Lower leg skin (tissue), 4 donors: ENCODE measurements around the gene PSMB3. TPM values are rescaled to one million over a fixed set of nuclear protein-coding genes. Genes with fewer than 3 reads are reported as not detected.
"Not testable (repeated sequence)": the region's sequence is repeated elsewhere in the genome, so short reads cannot be mapped to it uniquely, and the experiment has no call there.

ENCODE experiments used
- DNase-seq, 2 donors: peaks; one replicate each; pipeline ENCODE4 v3.0.0-alpha.2; 2019; ENCODE audit warnings: low spot score in 2 of 2
- H3K4me3 ChIP-seq: fragments of 200-600 bp; sonication (generic); 2 replicates; pipeline ENCODE4 v1.5.1; 2017; ENCODE audit warnings: mild to moderate bottlenecking, low read depth; ENCODE audit not compliant: poor library complexity, severe bottlenecking
- CTCF ChIP-seq, 3 donors: fragments of 450-650 bp; IDR thresholded peaks; one replicate each; pipeline ENCODE4 v1.5.1; 2016; ENCODE audit warnings: antibody characterized with exemption in 3 of 3, mild to moderate bottlenecking in 3 of 3, moderate library complexity in 2 of 3
- POLR2A ChIP-seq, 2 donors: fragments of 450-650 bp; IDR thresholded peaks; one replicate each; pipeline ENCODE4 v1.6.1; 2016 to 2017; ENCODE audit warnings: antibody characterized with exemption in 2 of 2, mild to moderate bottlenecking in 1 of 2, moderate library complexity in 1 of 2
- WGBS, 2 donors: methylation state at CpG; one replicate each; pipeline ENCODE4 v1.1.5; 2018; 5-methylcytosine and 5-hydroxymethylcytosine counted together
- intact Hi-C: fragments of 100-400 bp; cut with DNase I; formaldehyde crosslinking; loops from one replicate; pipeline ENCODE4 v1.15.0; 2023; ENCODE audit warnings: low total_unique reads
- total RNA-seq, 4 donors: library from RNA; depleted of rRNA; stranded (reverse); fragments of >200 nt; gene quantifications; one replicate each; pipeline ENCODE4 v1.1.0, GENCODE V29; 2016

PSMB3 gene
- total RNA-seq, 4 donors from 2014 or later, result 115 to 149 (median 139) TPM

DNA sequence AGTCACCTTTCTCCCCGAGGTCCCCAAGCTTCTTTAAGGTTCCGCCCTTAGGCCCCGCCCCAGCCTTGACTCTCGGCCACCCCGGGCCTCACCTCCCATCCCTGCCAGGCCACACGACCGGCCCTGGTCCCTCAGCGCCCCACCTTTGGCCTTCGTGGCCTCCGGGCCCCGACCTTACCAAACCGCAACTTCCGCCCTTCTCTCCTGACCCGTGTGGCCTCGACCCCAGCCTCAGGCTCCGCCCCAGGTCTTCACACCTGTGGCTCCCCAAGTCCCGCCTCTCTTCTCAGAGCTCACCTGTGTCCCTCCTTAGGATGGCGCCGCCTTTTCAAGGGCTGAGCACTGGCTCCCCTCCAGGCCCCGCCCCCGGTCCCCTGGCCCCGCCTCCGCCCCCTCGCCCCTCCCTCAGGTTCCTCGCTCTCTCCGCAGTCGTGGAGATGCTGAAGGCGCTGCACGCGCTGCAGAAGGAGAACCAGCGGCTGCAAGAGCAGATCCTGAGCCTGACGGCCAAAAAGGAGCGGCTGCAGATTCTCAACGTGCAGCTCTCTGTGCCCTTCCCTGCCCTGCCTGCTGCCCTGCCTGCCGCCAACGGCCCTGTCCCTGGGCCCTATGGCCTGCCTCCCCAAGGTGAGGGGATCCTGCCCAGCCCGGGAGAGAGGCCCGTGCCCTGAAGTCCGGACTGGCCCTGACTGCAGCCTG is 32.4 kb upstream of the PSMB3 start:
- DNase-seq, result no peak
- intact Hi-C loops, result no loop called here
- WGBS, 2 donors, result 69% methylated on average over 29 to 35 of the region's 39 CpGs
- no peak overlapping the region for H3K4me3 ChIP-seq
- no peak for TF ChIP-seq CTCF (IDR thresholded peaks at IDR 0.05)
- no peak for TF ChIP-seq POLR2A (IDR thresholded peaks at IDR 0.05)

- intact Hi-C loops, result no loop called here
- 83 to 85% methylated on average over 6 of the region's 6 CpGs for WGBS, 2 donors
- TF ChIP-seq POLR2A (IDR thresholded peaks at IDR 0.05), result no peak
- no peak for TF ChIP-seq CTCF (IDR thresholded peaks at IDR 0.05)
- no peak for DNase-seq
- no peak overlapping the region for H3K4me3 ChIP-seq
These were observed 31.6 kb upstream of the PSMB3 start for GRCh38 chr17:38720941-38721340.

- H3K4me3 ChIP-seq, result no peak overlapping the region
- intact Hi-C loops, result no loop called here
- DNase-seq, result no peak
- TF ChIP-seq POLR2A (IDR thresholded peaks at IDR 0.05) (no peak), CTCF (IDR thresholded peaks at IDR 0.05) (no peak)
- 87 to 88% methylated on average over 7 to 15 of the region's 16 CpGs for WGBS, 2 donors
These were observed 30.7 kb upstream of the PSMB3 start for GRCh38 chr17:38721802-38722201.

DNA sequence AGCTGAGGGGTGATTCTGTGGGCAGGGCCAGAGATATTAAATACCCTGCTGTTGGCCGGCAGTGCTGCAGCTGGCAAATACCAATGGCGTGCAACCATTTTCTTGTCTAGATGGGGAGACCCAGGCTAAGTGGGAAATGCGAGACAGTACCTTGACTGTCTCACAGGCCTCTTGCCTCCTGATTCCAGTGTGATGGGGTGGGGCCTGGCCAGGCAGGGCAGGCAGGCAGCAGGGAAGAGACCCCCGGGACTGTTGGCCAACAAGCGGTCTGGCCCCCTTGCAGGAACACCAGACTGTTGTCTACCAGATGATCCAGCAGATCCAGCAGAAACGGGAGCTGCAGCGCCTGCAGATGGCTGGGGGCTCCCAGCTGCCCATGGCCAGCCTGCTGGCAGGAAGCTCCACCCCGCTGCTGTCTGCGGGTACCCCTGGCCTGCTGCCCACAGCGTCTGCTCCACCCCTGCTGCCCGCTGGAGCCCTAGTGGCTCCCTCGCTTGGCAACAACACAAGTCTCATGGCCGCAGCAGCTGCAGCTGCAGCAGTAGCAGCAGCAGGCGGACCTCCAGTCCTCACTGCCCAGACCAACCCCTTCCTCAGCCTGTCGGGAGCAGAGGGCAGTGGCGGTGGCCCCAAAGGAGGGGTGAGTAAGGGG is 28.1 kb upstream of the PSMB3 start:
- H3K4me3 ChIP-seq, result no peak overlapping the region
- TF ChIP-seq CTCF (IDR thresholded peaks at IDR 0.05), result no peak
- no peak for TF ChIP-seq POLR2A (IDR thresholded peaks at IDR 0.05)
- WGBS, 2 donors, result 66 to 81% methylated on average over 8 to 9 of the region's 16 CpGs
- DNase-seq, result no peak
- intact Hi-C loops, result no loop called here

GRCh38 chr17:38725066-38725465 is 27.5 kb upstream of the PSMB3 start:
- no peak for TF ChIP-seq POLR2A (IDR thresholded peaks at IDR 0.05)
- TF ChIP-seq CTCF (IDR thresholded peaks at IDR 0.05), result no peak
- intact Hi-C loops, result no loop called here
- 77 to 84% methylated on average over 10 of the region's 10 CpGs for WGBS, 2 donors
- no peak overlapping the region for H3K4me3 ChIP-seq
- no peak for DNase-seq

DNA sequence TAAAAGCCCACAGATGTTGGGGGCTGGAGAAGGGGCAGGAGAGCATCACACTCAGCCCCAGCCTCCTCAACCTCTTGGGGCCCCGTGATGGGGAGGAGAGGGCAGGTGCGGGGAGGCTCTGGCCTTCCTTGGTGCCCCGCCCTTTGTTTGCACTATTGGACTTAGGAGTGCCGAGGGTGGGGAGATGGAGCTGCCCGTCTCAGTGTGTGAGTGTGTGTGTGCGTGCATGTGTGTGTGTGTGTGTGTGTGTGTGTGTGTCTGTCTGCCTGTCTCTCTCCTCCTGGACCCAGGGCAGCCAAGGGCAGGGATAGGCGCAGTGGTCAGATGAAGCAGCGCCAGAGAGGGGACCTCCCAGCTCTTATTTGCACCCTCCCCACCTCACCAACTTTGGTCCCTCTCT is 26.4 kb upstream of the PSMB3 start:
- DNase-seq, intact Hi-C loops, H3K4me3 ChIP-seq: not testable (repeated sequence)
- WGBS, 2 donors, result 58 to 78% methylated on average over 6 to 7 of the region's 8 CpGs
